Uterus (tissue), 2 donors: ENCODE results near the gene VPS45.

ENCODE experiments used
- POLR2A ChIP-seq, 2 donors: fragments of 450-650 bp; IDR thresholded peaks; one replicate each; pipeline ENCODE4 v1.6.1; 2016; ENCODE audit warnings: antibody characterized with exemption in 2 of 2, mild to moderate bottlenecking in 1 of 2, moderate library complexity in 1 of 2
- TF ChIP-seq, protein P1 (sequence below), 4 experiments: fragments of 200-600 bp in 2 of 4; fragments of 450-650 bp in 2 of 4; sonication (generic) in 2 of 4; IDR thresholded peaks; one replicate each; pipeline ENCODE4 v1.5.1; 2016 to 2019; ENCODE audit warnings: antibody characterized with exemption in 4 of 4, mild to moderate bottlenecking in 2 of 4, moderate library complexity in 1 of 4

DNA sequence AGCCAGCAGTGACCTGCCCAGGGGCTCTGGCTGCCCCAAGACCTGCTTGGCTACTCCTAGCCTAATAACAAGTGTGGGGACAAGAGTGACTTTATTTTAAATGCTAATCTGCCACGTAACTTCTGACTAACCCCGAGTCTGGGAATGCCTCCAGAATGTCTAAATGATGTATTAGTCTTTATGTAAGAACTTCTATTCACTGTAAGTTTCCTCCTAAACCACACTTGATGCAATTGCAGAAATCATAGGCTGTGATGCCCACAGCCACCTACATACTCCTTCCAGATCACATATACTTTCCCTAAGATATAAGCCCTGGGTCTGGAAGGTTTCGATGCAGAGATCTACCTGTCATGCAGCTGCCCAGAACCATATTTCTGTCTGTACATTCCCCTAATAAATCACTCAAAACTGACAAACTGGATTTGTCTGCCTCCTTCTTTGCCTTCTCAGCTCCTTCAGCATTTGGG, 5.9 kb upstream of the VPS45 start:
- TF ChIP-seq, protein P1, sequence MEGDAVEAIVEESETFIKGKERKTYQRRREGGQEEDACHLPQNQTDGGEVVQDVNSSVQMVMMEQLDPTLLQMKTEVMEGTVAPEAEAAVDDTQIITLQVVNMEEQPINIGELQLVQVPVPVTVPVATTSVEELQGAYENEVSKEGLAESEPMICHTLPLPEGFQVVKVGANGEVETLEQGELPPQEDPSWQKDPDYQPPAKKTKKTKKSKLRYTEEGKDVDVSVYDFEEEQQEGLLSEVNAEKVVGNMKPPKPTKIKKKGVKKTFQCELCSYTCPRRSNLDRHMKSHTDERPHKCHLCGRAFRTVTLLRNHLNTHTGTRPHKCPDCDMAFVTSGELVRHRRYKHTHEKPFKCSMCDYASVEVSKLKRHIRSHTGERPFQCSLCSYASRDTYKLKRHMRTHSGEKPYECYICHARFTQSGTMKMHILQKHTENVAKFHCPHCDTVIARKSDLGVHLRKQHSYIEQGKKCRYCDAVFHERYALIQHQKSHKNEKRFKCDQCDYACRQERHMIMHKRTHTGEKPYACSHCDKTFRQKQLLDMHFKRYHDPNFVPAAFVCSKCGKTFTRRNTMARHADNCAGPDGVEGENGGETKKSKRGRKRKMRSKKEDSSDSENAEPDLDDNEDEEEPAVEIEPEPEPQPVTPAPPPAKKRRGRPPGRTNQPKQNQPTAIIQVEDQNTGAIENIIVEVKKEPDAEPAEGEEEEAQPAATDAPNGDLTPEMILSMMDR (IDR thresholded peaks at IDR 0.05), result no peak
- no peak for TF ChIP-seq POLR2A (IDR thresholded peaks at IDR 0.05)
